HG02981 (cell line): ENCODE measurements around the gene SMIM1.
"Not testable (repeated sequence)": the region's sequence is repeated elsewhere in the genome, so short reads cannot be mapped to it uniquely, and the experiment has no call there.

Experiments
- ATAC-seq: cut with Tn5 transposase; IDR thresholded peaks from one replicate; pipeline ENCODE4 v1.9.1; 2021; ENCODE audit warnings: mild to moderate bottlenecking, moderate library complexity; ENCODE audit not compliant: unreplicated experiment

SMIM1 gene, protein sequence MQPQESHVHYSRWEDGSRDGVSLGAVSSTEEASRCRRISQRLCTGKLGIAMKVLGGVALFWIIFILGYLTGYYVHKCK

DNA sequence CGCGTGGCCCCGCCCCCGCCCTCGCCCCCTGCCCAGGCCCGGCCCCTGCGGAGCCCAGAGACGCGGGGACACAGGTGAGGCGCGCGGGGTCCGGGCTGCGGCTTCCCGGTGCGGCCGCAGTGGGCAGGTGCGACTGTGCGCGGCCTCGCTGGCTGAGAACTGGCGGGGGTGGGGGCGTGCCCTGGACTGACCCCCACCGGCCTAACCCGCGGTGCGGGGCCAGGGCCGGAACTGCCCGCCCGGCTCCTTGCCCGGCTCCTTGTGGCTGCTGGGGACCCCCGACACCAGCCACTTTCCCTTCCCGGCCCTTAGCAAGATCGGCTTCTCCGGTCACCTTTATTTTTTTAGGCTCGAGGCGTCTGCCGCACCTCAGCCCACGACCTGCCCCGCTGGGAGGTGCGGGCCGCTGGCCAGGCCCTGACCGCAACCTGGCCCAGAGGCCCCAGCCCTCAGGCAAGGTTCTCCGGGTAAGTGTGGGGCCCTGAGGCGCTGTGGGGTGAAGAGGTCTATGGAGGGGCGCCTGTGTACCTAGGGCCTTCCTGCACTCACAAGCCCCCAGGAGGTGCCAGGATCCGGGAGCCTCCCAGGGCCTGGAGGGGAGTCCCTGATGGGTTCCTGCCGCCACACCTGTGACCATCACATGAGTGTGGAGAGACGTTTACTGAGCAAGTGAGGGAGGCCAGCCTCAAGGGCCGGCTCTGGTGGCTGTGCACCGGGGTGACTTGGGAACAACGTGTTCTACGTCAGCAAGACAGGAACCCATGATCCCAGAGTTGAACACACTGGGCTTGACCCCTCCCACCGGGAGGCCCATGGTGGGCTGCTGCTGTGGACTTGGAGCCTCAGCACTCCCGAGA lies at the start of gene SMIM1:
SMIM1 (plus strand) TSS at position 35 of the 857 bp plus-strand sequence. CDS start 2,625 bp downstream, outside the sequence.
- ATAC-seq, result no peak

DNA sequence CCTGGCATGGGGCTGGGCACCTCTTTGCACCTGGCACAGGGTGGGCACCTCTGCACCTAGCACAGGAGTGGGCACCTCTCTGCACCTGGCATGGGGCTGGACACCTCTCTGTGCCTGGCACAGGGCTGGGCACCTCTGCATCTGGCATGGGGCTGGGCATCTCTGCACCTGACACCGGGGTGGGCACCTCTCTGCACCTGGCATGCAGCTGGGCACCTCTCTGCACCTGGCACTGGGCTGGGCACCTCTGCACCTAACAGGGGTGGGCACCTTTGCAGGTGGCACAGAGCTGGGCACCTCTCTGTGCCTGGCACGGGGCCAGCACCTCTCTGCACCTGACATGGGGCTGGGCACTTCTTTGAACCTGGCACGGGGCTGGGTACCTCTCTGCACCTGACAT lies 49.7 kb upstream of the SMIM1 start:
- no peak for ATAC-seq

DNA sequence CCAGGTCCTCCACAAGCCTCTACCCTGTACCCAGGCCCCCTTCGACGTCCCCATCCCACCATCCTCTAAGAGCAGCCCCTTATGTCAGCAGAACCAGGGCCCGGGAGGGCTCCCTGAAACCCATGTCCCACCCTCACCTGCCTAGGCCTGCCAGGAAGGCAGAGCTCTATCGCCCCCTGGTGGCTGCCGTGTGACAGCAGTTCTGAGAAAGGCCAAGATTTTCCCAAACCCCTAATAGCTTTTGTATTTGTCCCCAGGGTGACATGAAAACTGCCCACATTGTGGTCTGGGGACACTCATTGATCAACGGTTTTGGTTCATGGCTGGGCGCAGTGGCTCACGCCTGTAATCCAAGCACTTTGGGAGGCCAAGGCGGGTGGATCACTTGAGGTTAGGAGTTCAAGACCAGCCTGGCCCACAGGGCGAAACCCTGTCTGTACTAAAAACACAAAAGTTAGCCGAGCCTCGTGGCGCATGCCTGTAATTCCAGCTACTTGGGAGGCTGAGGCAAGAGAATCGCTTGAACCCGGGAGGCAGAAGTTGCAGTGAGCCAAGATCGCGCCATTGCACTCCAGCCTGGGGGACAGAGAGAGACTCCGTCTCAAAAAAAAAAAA lies 48.0 kb upstream of the SMIM1 start:
- not testable (repeated sequence) for ATAC-seq

DNA sequence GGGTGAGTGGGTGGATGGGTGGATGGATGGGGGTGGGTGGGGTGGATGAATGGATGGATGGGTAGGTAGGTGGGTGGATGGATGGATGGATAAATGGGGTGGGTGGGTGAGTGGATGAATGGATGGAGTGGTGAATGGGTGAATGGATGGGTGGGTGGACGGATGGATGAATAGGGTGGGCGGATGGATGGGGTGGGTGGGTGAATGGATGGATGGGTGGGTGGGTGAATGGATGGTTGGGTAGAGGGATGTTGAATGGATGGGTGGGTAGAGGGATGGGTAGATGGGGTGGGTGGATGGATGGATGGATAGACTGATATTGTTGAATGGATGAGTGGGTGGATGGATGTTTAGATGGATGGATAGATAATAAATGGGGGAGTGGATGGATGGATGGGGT lies 47.2 kb upstream of the SMIM1 start:
- no peak for ATAC-seq

DNA sequence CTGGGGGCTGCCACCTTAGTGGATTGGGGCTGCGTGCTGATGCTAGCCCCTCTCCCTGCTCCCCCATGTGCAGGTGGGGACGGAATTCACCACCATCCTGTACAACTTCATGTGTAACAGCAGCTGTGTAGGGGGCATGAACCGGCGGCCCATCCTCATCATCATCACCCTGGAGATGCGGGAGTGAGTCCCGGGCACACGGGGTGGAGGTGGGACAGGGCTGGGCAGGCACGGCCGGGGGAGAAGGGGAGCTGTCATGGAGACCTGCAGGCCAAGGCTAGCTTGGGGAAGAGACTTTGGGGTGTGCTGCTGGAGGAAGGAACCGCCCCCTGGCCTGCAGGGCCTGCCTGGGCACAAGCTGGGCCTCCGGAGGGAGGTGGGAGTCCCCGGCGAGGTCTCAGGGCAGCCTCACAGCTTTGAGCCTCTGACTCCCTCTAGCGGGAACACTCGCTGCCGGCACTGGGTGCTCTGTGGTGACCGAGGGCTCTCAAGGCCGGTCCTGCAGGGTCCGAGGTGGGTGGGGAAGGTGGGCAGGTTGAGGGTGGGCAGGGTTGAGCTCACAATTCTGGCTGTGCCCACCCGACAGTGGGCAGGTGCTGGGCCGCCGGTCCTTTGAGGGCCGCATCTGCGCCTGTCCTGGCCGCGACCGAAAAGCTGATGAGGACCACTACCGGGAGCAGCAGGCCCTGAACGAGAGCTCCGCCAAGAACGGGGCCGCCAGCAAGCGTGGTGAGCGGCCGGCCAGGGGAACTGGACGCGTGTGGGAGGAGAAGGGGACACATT lies 45.3 kb upstream of the SMIM1 start:
- no peak for ATAC-seq

DNA sequence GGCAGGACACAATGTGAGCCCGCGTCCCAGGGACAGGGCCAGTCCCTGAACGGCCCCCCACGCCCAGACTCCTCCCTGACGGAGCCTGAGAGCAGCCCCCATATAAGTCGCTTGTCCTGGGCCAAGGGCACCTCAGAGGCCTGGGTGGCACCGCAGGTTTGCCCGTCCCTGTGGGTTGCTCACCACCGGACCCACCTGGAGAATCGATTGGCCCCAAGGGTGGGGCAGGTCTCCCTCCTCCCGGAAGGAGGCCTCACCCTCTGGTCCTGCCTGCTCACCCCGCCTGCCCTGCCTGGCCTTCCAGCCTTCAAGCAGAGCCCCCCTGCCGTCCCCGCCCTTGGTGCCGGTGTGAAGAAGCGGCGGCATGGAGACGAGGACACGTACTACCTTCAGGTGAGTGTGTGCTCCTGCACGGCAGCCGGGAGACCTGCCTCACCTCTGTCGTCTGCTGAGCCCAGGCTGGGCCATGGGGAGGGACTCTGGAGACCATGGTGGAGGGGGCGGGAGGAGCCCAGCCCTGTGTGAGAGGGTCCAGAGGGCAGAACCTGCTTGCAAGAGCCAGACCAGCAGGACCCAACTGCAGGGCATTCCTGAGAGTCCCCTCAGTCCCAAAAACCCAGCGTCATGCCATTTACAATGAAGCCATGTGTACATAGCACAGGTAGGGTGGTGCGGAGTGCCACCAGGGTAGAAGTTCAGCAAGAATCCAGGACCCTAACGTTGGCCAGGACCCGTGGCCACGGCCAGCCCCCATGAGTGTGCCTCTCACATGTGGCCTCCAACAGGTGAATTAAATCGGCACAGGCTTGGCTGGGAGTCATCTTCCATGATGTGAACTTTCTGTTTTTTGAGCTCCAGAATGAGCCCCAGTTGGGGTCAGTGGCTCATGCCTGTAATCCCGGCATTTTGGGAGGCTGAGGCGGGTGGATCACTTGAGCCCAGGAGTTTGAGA lies 44.4 kb upstream of the SMIM1 start:
- ATAC-seq, result no peak

DNA sequence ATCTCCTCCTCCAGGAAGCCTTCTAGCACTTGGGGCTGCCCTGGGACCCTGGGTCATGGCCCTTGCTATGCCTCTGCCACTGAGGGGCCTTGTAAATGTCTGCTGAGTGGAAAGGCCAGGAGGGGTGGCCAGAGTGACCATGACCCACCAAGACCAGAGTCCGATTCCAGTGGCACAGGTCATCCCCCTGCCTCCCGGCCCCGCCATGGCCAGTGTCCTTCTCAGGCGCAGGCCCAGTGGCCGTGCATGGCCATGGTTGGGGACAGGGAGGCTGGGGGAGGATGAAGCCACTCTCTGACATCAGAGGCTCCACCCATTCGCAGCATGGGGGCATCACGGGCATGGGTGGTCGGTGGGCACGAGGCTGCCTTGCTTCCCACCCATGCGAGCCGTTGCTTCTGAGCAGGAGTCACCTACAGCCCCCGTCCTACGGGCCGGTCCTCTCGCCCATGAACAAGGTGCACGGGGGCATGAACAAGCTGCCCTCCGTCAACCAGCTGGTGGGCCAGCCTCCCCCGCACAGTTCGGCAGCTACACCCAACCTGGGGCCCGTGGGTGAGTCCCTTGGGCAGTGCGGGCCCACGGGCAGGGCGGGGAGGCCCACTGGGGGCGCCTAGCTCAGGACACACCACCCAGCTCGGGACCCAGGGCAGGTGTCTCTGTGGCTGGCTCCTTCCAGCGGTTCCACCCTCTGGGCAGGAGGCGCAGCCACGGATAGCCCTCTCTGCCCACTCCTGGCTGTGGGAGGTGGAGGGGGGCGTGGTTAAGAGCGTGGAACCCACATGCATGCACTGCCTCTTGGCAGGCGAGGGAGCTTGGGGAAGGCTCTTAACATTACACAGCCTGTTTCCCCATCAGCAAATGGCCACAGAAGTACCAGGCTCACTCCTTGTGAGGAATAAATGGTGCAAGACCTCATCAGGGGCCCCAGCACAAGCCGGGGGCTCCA lies 42.7 kb upstream of the SMIM1 start:
- no peak for ATAC-seq

DNA sequence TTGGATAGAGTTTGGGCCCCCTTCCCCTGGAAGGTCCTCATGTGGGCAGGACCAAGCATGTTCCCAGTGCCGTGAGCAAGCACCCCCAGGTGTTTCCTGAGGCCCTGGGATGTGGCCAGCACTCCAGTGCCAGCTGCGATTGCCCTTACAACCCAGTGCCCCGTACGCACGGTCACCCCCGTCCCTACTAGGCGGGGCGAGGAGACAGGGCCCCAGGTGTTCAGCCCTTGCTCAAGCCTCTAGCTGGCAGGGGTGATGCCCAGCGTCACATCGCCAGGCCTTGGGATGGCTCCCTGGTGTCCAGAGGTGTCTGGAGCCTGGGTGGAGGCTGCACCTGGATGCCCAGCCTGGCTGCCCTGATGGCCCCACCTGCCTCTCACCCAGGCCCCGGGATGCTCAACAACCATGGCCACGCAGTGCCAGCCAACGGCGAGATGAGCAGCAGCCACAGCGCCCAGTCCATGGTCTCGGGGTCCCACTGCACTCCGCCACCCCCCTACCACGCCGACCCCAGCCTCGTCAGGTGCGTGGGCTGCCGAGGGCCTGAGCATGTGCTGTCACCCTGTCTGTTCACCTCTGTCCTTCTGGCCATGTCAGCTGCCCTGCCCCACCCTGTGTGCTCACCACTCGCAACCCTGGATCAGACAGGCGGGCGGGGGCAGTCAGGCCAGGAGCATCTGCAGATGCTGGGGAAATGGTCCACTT lies 41.9 kb upstream of the SMIM1 start:
- no peak for ATAC-seq

DNA sequence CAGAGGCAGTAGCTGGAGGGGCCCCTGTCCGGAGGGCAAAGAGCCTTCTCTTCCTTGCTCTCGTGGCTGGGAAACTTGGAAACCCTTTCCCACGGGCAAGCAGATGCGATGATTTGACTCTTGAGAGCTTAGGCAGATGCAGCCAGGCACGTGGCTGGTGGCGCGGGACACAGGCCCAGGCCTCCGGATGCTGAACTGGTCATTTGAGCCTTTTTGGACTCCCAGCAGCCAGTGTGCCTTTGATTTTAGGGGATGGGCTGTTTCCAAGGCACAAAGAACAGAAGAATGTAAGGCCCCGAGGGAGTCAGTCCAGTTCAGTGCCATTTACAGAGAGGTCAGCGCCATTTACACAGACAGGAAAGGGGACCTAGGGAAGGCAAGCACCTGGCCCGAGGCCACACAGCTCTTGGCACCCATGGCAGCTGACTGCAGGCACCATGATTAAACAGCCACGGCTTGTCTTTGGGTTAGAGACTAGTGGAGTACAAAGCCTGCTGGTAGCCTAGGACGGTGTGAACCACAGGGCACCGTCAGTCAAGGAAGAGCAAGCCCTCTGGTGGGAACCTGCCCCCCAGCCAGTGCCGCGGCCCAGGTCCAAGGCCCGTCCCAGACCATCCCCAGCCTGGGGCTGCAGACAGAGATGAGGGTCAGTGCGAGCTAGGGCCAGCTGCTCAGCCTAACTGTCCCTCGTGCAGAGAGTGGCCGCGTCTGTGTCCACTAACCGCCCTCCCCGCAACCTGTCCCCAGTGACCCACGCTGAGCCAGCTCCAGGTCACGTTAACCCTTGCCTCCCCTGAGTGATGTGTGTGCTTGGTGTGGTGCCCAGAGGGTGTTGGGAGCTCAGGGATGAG lies 40.7 kb upstream of the SMIM1 start:
- no peak for ATAC-seq

DNA sequence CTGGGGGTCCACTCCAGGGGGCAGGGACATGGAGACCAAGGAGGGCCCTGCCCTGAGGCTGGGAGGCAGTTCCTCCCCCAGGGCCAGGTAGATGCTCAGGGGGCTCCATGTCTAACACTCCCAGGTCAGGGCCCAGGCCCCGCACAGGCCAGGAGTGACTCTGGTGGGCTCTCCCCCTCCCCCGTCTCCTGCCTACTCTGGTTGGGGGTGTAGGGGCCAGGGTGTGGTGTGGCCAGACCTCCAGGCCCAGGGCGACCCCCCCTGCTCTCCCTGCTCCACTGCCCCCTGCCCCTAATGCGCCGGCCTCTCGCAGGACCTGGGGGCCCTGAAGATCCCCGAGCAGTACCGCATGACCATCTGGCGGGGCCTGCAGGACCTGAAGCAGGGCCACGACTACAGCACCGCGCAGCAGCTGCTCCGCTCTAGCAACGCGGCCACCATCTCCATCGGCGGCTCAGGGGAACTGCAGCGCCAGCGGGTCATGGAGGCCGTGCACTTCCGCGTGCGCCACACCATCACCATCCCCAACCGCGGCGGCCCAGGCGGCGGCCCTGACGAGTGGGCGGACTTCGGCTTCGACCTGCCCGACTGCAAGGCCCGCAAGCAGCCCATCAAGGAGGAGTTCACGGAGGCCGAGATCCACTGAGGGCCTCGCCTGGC lies 40.0 kb upstream of the SMIM1 start:
- ATAC-seq, result no peak

DNA sequence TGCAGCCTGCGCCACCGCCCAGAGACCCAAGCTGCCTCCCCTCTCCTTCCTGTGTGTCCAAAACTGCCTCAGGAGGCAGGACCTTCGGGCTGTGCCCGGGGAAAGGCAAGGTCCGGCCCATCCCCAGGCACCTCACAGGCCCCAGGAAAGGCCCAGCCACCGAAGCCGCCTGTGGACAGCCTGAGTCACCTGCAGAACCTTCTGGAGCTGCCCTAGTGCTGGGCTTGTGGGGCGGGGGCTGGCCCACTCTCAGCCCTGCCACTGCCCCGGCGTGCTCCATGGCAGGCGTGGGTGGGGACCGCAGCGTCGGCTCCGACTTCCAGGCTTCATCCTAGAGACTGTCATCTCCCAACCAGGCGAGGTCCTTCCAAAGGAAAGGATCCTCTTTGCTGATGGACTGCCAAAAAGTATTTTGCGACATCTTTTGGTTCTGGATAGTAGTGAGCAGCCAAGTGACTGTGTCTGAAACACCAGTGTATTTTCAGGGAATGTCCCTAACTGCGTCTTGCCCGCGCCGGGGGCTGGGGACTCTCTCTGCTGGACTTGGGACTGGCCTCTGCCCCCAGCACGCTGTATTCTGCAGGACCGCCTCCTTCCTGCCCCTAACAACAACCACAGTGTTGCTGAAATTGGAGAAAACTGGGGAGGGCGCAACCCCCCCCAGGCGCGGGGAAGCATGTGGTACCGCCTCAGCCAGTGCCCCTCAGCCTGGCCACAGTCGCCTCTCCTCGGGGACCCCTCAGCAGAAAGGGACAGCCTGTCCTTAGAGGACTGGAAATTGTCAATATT lies 39.3 kb upstream of the SMIM1 start:
- ATAC-seq, result no peak

DNA sequence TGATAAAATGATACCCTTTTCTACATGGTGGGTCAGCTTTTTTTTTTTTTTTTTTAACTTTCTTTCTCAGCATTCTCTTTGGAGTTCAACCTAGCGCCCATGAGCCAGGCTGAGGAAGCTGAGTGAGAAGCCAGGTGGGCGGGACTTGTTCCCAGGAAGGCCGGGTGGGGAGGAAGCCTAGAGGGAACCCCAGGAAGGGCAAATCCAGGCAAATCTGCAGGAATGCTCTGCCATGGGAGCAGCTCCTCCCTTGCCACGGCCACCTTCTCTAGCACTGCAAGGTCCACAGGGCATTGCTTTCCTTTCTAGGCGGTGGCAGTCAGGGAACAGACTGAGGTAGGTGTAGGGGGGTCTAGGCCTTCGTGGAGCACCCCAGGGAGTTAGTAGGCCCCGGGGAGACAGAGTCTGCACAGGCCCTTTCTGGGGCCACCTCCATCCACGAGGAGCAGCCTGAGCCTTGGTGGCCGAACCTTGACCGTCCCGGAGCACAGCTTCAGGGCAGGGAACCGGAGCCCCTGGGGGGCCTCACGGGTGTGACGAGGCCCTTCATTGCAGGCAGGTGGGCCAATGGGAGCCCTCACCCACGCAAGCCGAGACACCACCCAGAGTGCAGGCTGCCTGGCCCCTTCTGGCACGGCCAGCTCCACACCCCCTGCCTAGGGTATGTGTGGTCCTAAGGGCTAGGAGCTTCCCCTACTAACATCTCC lies 38.5 kb upstream of the SMIM1 start:
- ATAC-seq, result no peak

DNA sequence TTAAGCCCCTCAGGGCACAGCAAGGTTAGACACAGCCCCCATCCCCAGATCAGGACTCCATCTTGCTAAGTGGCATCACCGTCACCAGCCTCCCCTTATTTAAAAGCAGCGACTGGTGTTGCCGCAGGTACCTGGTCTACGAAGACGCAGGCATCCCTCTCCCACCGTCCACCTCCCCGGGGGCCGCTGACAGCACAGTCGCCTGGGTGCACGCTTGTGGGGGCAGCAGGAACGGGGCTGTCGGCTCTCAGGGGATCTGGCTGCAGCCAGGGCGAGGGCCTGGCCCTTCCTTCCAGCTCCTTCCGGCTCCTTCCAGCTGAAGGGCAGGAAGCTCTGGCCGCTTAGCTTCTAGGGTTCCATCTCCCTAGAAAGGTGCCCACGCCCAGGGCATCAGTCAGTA lies 37.9 kb upstream of the SMIM1 start:
- ATAC-seq, result no peak

DNA sequence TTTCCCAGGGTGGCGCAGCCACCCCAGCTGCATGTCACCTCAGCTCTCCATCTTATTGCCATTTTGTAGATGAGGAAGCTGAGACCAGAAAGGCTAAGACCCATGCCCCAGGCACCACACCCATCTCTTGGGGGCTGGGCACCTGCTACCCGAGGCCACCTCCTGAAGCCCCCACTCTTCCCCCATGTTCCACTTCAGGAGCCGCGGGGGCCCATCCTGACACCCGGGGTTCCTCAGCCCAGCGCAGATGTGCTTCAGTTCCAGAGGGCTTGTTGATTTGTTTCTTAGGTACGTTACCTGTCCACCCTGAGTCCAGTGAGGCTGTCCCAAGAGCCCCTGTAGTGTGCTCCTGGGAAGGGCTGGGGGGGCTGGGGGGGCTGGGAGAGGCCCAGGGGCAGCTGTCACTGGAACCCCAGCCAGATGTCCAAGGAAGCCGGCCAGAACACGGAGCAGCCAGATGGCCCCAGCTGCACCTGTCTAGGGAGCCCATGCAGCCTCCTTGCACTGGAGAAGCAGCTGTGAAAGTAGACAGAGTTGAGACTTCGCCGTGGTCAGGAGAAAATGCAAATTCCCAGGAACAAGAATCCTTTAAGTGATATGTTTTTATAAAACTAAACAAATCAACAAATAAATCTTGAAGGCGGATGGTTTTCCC lies 37.4 kb upstream of the SMIM1 start:
- ATAC-seq, result no peak

DNA sequence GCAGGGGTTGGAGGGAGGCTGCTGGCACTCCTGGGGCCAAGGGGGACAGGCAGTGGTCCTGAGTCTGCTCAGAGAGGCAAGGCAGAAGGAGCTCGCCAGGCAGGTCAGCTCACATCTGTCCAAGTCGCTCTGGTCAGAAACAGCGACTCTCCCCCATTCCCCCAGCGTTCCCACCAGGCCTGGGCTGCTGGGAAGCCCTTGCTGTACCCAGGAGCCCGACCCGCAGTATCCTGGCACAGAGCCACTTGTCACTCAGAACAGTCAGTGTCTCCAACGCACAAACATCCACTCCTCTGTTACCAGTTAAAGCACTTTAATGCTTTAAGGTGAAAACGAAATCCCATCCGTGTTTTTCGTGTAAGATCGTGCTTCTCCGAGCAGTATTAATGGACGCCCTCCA lies 36.9 kb upstream of the SMIM1 start:
- no peak for ATAC-seq
